HG02938 (cell line): ENCODE results near the gene TRIM74.
"Not testable (repeated sequence)": the region's sequence is repeated elsewhere in the genome, so short reads cannot be mapped to it uniquely, and the experiment has no call there.

Source experiments
- ATAC-seq: cut with Tn5 transposase; IDR thresholded peaks from one replicate; pipeline ENCODE4 v1.9.1; 2021; ENCODE audit warnings: mild to moderate bottlenecking, moderate library complexity; ENCODE audit not compliant: unreplicated experiment

TRIM74 gene

DNA sequence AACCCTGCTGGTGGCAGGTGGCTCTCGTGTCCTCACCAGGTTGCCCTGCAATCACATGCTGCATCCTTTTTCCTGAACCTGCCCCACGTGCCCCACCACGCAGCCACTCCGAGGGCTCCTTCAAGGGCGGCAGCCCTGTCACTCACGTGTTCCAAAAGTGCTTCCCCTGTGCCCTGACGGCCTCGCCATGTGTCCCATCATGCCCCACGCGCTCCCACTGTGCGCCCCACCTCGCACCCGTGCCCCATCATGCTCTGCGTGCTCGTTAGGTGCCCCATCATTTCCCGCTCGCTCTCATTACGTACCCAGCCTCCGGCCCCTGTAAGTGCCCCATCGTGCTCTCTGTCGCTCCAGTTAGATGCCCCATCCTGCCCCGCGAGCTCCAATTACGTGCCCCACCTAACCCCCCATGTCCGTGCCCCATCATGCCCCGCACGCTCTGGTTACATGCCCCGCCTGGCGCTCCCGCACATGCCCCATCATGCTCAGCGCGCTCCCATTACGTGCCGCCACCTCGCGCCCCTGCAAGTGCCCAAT is at the start of gene TRIM74:
TSS of gene TRIM74 (minus strand) at position 487 of the 537 bp plus-strand sequence. CDS start 3,309 bp downstream, outside the sequence.
- not testable (repeated sequence) for ATAC-seq

DNA sequence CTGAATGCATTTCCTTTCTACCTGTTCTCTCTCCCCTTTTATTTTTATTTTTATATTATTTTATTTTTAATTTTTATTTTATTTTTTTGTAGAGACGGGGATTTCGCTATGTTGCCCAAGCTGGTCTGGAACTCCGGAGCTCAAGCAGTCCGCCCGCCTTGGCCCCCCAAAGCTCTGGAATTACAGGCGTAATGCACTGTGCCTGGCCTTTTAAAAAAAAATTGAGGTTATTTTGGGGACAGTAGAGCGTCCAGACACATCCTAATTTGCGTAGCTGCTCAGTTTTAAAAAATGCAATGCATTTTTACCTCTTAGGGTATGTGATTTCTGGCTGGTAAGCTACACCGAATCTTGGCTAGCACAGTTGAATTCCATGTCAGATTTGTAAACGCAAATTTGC is 37.2 kb upstream of the TRIM74 start:
- not testable (repeated sequence) for ATAC-seq

DNA sequence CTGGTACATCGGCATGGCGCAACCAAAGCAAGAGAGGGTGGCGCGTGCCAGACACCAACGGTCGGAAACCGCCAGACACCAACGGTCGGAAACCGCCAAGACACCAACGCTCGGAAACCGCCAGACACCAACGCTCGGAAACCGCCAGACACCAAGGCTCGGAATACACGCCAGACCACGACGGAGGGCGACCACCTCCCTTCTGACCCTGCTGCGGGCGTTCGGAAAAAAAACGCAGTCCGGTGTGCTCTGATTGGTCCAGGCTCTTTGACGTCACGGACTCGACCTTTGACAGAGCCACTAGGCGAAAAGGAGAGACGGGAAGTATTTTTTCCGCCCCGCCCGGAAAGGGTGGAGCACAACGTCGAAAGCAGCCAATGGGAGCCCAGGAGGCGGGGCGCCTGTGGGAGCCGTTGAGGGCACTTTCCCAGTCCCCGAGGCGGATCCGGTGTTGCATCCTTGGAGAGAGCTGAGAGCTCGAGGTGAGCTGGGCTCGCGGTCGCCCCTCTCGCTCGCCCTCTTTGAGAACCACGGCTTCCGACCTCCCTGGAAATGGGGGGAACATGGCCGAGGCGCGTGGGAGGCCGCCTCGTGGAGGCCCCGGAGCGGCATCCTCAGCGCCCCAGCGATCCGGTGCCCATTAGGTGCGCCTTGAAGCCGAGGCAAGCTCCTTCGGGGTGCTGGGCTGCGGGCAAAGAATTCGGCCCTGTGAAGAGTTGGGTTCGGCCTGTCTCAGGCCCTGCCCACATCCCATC is 36.6 kb upstream of the TRIM74 start:
- peak; percentile 79 for ATAC-seq

DNA sequence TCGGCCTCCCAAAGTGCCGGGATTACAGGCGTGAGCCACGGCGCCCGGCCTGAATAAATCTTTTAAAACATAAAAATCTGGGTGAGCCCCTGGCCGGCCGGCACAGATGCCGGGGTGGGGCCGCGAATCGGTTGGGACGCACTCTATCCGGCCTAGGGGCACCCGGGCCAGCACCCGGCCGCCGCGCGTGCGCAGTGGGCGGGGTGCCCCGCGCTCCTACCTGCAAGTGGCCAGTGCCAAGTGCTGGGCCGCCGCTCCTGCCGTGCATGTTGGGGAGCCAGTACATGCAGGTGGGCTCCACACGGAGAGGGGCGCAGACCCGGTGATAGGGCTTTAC is 36.1 kb upstream of the TRIM74 start:
- peak; percentile 71 for ATAC-seq

DNA sequence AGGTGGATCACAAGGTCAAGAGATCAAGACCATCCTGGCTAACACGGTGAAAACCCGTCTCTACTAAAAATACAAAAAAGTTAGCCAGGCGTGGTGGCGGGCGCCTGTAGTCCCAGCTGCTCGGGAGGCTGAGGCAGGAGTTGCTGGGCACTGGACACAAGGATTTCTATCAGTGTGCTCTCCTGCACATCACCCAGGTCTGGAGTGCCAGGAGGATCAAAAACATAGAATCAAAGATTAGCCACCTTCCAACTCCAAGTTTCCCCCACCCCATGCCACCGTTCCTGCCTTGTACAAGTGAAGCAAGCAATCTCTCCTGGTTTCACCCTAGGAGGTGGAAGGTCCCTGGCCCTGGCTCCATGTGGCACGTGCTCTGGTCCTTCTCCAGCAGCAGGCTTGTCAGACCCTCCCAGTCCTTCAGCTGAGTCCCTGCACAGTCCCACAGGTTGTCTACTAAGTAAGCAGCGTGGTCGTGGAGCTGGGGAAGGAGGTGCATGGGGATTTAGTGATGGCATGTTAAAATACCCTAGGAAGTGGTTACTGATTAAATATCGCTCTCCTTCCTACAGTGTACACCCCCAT is 28.7 kb upstream of the TRIM74 start:
- not testable (repeated sequence) for ATAC-seq

DNA sequence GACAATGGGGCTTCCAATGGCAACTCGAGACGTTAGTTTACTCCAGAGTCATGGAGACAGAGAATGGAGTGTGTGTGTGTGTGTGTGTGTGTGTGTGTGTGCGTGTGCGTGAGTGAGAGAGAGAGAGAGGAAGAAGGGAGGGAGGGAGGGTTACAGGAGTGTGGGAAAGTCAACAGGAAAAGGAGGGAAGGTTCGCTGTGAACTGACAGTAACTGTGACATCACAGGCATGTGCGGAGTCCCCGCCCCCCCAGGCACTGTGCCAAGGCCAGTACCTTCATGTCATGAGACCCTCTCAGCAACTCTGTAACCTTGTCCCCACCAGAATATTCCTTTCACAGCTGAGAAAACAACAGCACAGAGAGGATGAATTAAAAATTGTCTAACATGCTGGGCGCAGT is 28.2 kb upstream of the TRIM74 start:
- not testable (repeated sequence) for ATAC-seq

DNA sequence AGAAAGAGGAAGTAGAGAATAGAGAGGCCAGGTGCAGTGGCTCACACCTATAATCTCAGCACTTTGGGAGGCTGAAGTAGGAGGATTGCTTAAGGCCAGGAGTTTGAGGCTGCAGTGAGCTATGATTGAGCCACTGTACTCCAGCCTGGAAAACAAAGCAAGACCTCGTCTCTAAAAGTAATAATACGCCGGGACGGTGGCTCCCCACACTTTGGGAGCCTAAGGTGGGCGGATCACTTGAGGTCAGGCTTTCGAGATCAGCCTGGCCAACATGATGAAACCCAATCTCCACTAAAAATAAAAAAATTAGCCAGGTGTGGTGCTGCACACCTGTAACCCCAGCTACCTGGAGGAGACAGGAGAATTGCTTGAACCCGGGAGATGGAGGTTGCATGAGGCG is 26.2 kb upstream of the TRIM74 start:
- not testable (repeated sequence) for ATAC-seq

DNA sequence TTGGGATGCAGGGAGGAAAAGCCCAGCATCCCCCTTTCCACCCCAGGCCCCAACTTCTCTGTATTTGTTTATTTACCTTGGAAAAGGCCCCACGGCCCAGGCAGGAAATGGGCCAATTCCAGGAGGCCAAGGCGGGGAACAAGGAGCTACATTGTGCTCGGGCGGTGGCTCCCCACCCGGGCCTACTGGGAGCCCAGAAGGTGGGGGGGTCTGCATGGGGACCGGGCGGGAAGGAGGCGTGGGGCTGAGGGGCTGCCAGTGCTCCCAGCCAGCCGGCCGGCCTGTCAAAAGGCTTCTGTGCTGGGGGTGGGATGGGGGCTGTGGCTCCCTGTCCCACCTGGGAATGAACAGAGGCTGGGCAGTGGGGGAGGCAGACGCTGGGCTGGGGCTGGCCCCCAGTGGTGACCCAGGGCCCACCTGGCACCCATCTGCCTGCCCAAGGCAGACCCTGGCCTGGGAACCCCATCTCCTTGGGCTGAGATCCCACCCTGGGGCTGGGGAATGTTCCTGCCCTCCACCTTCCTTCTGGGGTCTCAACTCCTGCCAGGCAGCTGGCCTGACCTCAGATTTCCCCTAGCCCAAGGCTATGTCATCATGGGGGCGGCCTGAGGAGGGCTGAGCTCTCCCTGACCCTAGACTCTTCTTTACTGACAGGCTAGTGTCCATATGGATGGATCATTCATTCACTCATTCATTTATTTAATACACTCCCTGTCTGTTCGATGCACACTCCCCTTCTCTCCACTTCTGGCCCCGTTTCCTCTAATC is 21.1 kb upstream of the TRIM74 start:
- ATAC-seq, result not testable (repeated sequence)

DNA sequence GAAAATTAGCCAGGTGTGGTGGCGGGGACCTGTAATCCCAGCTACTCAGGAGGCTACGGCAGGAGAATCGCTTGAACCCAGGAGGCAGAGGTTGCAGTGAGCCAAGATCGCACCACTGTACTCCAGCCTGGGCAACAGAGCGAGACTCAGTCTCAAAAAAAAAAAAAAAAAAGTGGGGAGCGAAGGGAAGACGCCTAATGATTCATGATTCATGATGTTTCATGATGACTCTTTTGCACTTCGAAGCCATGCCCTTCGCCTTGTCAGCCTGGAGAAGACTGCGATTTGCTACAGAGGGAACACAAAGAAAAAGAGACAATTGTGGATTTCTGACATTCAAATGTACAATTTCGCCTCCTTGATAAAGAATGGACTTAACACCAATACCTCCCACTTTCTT is 12.8 kb upstream of the TRIM74 start:
- ATAC-seq, result not testable (repeated sequence)

DNA sequence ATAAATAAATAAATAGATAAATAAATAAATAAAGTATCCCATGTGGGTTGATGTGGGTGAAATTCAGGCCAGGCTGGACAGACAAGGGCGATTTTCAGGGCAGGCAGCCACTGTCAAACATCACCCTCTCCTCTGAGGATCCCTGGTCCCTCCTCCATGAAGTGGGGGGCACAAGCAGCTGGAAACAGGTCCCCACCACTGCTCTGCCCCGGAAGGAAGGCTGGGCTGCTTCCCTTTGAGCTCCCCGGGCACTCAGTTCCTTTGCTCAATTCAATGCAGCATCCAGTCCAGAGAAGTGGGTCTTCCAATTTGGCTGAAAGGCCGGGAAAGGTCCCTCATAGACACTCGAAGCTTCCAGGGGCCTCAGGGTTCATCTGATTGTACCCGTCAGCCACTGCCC is 11.1 kb upstream of the TRIM74 start:
- ATAC-seq, result not testable (repeated sequence)

DNA sequence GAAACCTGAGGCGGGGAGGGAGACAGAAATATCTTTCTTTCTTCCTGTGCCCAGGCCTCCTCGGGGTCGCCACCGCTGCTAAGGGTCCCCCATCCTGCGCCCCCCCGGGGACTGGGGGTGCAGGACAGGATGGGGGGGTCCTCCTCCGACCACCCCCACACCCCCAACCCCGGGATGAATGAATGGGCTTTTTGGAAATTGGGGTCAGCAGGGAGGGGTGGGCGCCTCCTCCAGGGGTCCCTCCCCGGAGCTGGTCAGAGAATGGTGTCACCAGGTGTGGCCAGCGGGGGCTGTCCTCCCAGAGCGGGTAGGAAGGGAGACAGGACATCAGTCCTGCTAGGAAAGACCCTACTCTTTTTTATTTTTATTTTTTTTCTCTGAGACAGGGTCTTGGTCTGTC is 7.2 kb upstream of the TRIM74 start:
- ATAC-seq, result not testable (repeated sequence)

DNA sequence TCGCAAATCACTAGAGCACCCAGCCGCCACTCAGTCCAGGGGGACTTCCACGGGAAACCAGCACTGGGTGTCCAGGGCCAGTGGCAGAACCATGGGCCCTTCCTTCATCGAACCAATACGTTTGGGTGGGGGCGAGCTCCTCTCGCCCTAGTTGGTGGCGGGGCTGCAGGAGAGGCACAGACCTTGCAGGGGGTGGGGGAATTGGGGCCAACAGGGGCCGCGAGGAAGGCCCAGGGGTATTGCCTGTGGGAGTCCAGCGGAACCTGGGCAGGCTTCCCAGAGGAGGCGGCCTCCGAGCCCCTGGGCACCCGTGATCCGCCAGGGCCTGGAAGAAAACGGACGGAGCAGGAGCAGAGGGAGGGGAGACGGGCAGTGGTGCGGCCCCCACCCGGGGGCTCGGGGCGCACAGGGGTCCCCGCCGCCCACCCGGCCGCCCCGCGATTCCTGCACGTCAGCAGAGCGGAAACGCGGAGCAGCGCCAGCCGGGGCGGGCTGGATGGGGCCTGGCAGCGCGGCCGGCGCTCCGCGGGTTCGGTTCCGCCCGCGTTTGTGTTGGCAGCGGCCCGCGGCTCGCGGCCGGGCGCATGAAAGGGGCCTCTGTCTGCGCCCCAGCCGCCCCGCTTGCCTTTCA is 6.5 kb upstream of the TRIM74 start:
- ATAC-seq, result not testable (repeated sequence)

DNA sequence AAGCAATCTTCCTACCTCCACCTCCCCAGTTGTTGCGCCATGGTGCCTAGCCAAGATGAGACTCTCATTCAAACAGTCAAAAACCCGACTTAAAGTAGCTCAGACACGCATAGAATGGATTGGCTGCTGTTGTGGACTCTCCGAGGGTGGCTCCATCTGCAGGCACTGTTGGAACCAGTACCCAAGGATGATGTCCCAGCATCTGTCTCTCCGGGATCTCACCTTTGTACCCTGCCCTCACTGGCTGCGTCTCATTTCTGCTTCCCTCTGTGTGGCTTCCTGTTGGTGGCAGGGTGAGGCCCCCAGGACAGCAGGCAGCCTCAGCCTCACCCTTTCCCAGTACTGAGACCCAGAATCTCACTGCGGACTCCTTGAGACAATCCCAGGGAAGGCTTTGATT is 5.5 kb upstream of the TRIM74 start:
- ATAC-seq, result not testable (repeated sequence)

DNA sequence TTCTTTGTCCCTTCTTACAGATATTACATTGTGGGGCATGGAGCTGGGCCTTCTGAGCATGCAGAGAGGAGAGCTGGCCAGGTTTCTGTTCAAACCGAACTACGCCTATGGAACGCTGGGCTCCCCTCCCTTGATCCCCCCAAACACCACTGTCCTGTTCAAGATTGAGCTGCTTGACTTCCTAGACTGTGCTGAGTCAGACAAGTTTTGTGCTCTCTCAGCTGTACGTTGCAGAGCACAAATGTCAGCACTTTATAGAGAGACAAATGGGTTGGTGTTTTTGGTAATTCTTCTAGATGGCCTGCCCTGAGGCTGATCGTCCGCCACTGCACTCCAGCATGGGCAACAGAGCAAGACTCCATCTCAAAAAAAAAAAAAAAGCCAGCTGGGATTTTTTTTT is 2.2 kb upstream of the TRIM74 start:
- not testable (repeated sequence) for ATAC-seq

DNA sequence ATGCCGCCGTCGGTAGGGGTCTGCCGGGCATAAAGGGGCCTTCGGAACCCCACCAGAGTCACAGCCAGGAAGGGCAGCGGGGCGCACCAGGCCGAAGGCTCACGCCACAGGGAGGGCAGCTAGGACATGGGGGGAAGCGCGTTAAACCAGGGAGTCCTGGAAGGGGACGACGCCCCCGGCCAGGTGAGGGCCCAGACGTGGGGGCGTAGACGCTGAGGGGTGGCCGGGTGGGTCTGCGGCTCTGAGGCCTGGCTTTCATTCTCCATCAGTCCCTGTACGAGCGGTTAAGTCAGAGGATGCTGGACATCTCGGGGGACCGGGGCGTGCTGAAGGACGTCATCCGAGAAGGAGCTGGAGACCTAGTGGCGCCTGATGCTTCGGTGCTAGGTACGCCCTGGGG is 422 bp upstream of the TRIM74 start:
- not testable (repeated sequence) for ATAC-seq

DNA sequence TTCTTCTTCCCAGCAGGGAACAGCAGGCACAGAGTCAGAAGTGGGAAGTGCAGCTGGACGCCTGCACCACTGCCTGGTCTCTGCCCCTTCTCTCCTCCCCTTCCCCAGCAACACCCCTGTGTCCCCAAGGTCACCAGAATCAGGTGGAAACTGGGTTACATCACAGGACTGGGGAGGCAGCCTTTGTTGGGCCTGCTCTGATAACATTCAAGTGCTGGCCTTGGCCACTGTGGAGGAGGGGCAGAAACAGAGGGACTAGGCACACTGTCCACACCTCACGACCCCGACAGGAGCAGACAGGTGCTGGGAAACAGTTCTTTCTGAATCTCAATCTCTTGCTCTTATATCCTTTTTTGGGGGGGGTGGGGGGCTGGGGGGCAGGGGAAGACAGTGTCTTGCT is 2.4 kb downstream of the TRIM74 start:
- ATAC-seq, result not testable (repeated sequence)

DNA sequence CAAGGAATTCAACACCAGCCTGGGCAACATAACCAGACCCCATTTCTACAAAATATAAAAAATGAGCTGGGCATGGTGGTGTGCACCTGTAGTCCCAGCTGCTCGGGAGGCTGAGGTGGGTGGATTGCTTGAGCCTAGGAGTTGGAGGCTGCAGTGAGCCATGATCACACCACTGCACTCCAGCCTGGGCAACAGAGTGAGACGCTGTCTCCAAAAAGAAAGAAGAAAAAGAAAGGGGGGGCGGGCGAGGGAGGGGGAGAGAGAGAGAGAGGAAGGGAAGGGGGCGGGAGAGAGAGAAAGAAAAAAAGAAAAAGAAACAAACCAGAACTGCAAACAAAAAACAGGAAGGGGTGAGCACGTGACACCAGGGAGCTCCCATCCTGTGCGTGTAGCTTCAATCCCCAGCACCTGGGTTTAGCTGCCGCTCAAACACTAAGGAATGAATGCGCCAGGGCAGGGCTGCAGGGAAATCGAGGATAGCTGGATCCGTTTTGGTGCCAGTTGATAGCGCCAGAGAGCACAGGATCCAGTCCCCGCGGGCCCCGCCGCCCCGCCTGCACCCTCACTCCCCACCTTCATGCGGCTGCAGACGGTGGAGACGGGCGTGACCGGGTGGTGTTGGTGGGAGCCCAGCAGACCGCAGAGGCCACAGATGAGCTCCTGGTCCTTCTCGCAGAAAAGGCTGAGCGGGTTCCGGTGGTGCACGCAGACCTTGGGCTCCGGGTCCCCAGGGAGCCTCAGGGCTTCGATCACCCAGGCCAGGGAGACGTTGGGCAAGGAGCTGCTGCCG is 3.9 kb downstream of the TRIM74 start:
- not testable (repeated sequence) for ATAC-seq

DNA sequence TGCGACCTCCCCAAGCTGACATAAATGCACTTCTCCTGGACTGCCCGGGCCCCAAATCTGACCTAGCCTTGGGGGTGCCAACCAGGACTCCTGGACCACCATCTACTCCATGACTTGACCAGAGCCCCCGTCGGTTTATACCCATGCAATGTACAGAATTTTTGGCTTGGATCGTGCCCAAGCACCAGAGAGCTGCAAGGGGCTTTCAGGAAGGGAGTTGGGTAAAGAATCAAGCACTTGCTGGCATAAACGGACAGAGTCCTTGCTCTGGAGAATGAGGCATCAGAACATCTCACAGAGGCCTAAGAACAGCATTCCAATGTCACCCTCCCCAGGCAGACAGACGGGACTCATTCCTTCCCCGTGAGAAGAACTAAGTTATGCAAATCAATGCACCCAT is 6.2 kb downstream of the TRIM74 start:
- ATAC-seq, result not testable (repeated sequence)

DNA sequence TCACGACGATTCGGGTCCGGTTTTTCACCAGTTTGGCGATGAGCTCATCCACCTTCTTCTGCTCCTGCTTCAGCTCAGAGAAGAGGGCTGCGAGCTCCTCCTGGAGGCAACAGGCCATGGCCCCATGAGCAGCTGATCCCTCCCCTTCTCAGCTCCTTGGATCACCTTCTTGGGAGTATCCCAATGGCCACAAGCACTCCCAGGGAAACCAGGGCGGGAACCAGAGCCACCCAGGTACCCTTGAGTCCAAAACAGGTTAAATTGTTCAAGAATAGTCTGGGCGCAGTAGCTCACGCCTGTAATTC is 8.0 kb downstream of the TRIM74 start:
- not testable (repeated sequence) for ATAC-seq

DNA sequence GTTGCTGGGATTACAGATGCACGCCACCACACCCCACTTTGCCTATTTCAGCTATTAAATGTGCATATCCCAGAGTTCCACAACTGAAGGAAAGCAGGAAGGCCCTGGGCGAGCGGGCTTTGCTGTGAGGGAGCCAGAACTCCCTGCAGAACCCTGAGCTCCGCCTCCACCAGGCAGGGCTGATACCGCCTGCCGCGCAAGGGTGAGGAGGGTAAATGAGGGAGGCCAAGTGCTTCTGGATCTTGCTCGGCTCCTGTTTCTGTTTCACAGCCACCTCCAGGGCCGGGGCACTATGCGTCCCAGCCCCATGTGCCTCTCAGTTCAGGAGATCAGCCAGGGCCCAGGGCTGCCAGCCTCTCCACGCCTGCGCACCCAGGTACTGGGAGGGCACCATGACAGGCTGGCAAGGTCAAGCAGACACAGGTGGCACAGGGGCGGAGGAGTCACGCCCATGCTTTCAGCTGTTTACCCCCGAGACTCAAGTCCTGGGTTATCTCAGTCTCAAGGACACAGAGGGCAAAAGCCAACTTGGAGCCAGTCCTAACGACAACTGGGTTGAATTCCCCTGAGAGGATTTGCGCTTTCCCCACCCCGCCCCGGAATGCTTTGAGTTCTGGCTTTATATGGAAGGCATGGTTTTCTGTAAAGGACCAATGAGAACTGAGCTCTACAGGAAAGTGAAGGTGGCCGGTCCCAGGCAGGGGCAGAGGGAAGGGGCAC is 8.5 kb downstream of the TRIM74 start:
- not testable (repeated sequence) for ATAC-seq
